BE2C (cell line): ENCODE measurements around the gene EHD1.

Experiments
- DNase-seq: peaks from one replicate; pipeline ENCODE4 v3.0.0-alpha.2; 2020
- H3K27me3 ChIP-seq: fragments of 250-450 bp; sonication (Bioruptor Pico); 2 replicates; pipeline ENCODE4 v1.5.1; 2020; ENCODE audit warnings: mild to moderate bottlenecking
- H3K36me3 ChIP-seq: fragments of 250-450 bp; sonication (Bioruptor Pico); 2 replicates; pipeline ENCODE4 v1.5.1; 2020; ENCODE audit warnings: mild to moderate bottlenecking
- H3K4me1 ChIP-seq: fragments of 250-450 bp; sonication (Bioruptor Pico); 2 replicates; pipeline ENCODE4 v1.5.1; 2020
- H3K4me3 ChIP-seq: 2 replicates; pipeline ENCODE4 v1.5.1; 2011; ENCODE audit warnings: low read depth, low read length
- H3K9me3 ChIP-seq: fragments of 250-450 bp; sonication (Bioruptor Pico); 2 replicates; pipeline ENCODE4 v1.5.1; 2020
- CTCF ChIP-seq: IDR thresholded peaks from 2 replicates; pipeline ENCODE4 v1.5.1; 2012; ENCODE audit warnings: mild to moderate bottlenecking, low read depth, low read length

Gene EHD1

GRCh38 chr11:64854534-64855502 lies 23.6 kb downstream of the EHD1 start:
- peaks cover 4% of the 10 kb centered on the region; the same call in 1 of the 2 replicates for H3K36me3 ChIP-seq
- no peak for TF ChIP-seq CTCF
- no peak overlapping the region for H3K4me3 ChIP-seq
- H3K9me3 ChIP-seq = no peaks in the 10 kb centered on the region
- peaks cover 19% of the 10 kb centered on the region for H3K4me1 ChIP-seq
- no peaks in the 10 kb centered on the region for H3K27me3 ChIP-seq
- peak; percentile 62 for DNase-seq

- H3K36me3 ChIP-seq = peaks cover 4% of the 10 kb centered on the region; the same call in 1 of the 2 replicates
- no peak for DNase-seq
- H3K4me1 ChIP-seq = peaks cover 19% of the 10 kb centered on the region
- H3K9me3 ChIP-seq = no peaks in the 10 kb centered on the region
- TF ChIP-seq CTCF = no peak
- H3K4me3 ChIP-seq = no peak overlapping the region
- no peaks in the 10 kb centered on the region for H3K27me3 ChIP-seq
Observed at GRCh38 chr11:64854157-64854533, 24.3 kb downstream of the EHD1 start.

- DNase-seq = no peak
- TF ChIP-seq CTCF = no peak
- Histone ChIP-seq H3K4me3 (no peak overlapping the region), H3K27me3 (no peaks in the 10 kb centered on the region), H3K36me3 (peaks cover 4% of the 10 kb centered on the region; the same call in 1 of the 2 replicates), H3K9me3 (no peaks in the 10 kb centered on the region), H3K4me1 (peaks cover 19% of the 10 kb centered on the region)
Observed at GRCh38 chr11:64853709-64854108, 24.7 kb downstream of the EHD1 start.

GRCh38 chr11:64852804-64853509 lies 25.5 kb downstream of the EHD1 start:
- H3K36me3 ChIP-seq = peaks cover 4% of the 10 kb centered on the region; the same call in 1 of the 2 replicates
- H3K4me3 ChIP-seq = no peak overlapping the region
- no peaks in the 10 kb centered on the region for H3K9me3 ChIP-seq
- TF ChIP-seq CTCF = no peak
- no peaks in the 10 kb centered on the region for H3K27me3 ChIP-seq
- no peak for DNase-seq
- peaks cover 19% of the 10 kb centered on the region for H3K4me1 ChIP-seq

GRCh38 chr11:64851831-64852351 lies 26.5 kb downstream of the EHD1 start:
- H3K4me1 ChIP-seq = peaks cover 17% of the 10 kb centered on the region
- H3K36me3 ChIP-seq = peaks cover 4% of the 10 kb centered on the region; the same call in 1 of the 2 replicates
- H3K9me3 ChIP-seq = no peaks in the 10 kb centered on the region
- no peak for DNase-seq
- TF ChIP-seq CTCF = no peak
- H3K4me3 ChIP-seq = no peak overlapping the region
- no peaks in the 10 kb centered on the region for H3K27me3 ChIP-seq
